Activated naive CD4-positive, alpha-beta T cell treated with anti-CD3 and anti-CD28 coated beads for 36 hours (primary cell): Measurements from ENCODE around the gene ERC1. TPM values are rescaled to one million over a fixed set of nuclear protein-coding genes. Genes with fewer than 3 reads are reported as not detected.

Experiments used
- CTCF ChIA-PET: fragments of 350-600 bp; sonication (Branson Sonifier 250); formaldehyde crosslinking; loops from one replicate; lab custom pipeline; 2021; ENCODE audit warnings: antibody characterized with exemption; lab: Charles Lee
- DNase-seq: peaks from one replicate; pipeline ENCODE4 v3.0.0-alpha.2; 2020
- H3K27ac Mint-ChIP-seq: one replicate; pipeline ENCODE4 v1.8.0; 2021; ENCODE audit warnings: mild to moderate bottlenecking, mixed read lengths
- H3K27me3 Mint-ChIP-seq: one replicate; pipeline ENCODE4 v1.8.0; 2021; ENCODE audit warnings: low read depth, mixed read lengths
- H3K36me3 Mint-ChIP-seq: one replicate; pipeline ENCODE4 v1.8.0; 2021; ENCODE audit warnings: low read depth, mixed read lengths
- H3K4me1 Mint-ChIP-seq: one replicate; pipeline ENCODE4 v1.8.0; 2021; ENCODE audit warnings: low read depth, mixed read lengths
- H3K4me3 Mint-ChIP-seq: one replicate; pipeline ENCODE4 v1.8.0; 2021; ENCODE audit warnings: mild to moderate bottlenecking, moderate library complexity, mixed read lengths
- H3K9me3 Mint-ChIP-seq: one replicate; pipeline ENCODE4 v1.8.0; 2021; ENCODE audit warnings: mixed read lengths
- intact Hi-C: fragments of 100-400 bp; cut with micrococcal nuclease; formaldehyde crosslinking; loops from one replicate; pipeline ENCODE4 v1.15.1; 2023
- total RNA-seq, 2 experiments: library from RNA; stranded (reverse); gene quantifications; one replicate each; pipeline ENCODE4 v1.2.3, GENCODE V29; 2021

Gene ERC1
- total RNA-seq, 2 experiments from 2014 or later = 17.4 to 20.7 TPM

GRCh38 chr12:1531654-1532374 is 540.8 kb downstream of the ERC1 start:
- Mint-ChIP-seq H3K9me3 (no peaks in the 10 kb centered on the region), H3K27ac (no peak overlapping the region), H3K36me3 (no peaks in the 10 kb centered on the region), H3K4me3 (peak overlapping the region; percentile 59), H3K4me1 (peaks cover 33% of the 10 kb centered on the region), H3K27me3 (peaks cover 62% of the 10 kb centered on the region)
- DNase-seq = no peak
- CTCF ChIA-PET = interaction anchor here (0.6 to 1.6 kb wide), 2 partner anchors 52 kb away, joined by 3 to 6 read pairs; no protein-coding TSS in a partner anchor
- intact Hi-C loops = loop anchor here (2.0 to 5.0 kb wide), 2 partner anchors 75 to 415 kb away; no protein-coding TSS in a partner anchor

GRCh38 chr12:1532375-1533165 is 541.5 kb downstream of the ERC1 start:
- Mint-ChIP-seq H3K27me3 (peaks cover 65% of the 10 kb centered on the region), H3K4me1 (peaks cover 33% of the 10 kb centered on the region), H3K9me3 (no peaks in the 10 kb centered on the region), H3K27ac (no peak overlapping the region), H3K36me3 (no peaks in the 10 kb centered on the region), H3K4me3 (peak overlapping the region; percentile 63)
- intact Hi-C loops = loop anchor here (2.0 to 5.0 kb wide), 2 partner anchors 74 to 415 kb away; no protein-coding TSS in a partner anchor
- CTCF ChIA-PET = interaction anchor here (0.8 to 1.8 kb wide), 4 partner anchors 12 to 415 kb away, joined by 3 to 6 read pairs (median 4); no protein-coding TSS in a partner anchor
- no peak for DNase-seq

- Mint-ChIP-seq H3K27me3 (peaks cover 63% of the 10 kb centered on the region), H3K36me3 (no peaks in the 10 kb centered on the region), H3K4me3 (peak overlapping the region; percentile 63), H3K27ac (no peak overlapping the region), H3K9me3 (no peaks in the 10 kb centered on the region), H3K4me1 (peaks cover 33% of the 10 kb centered on the region)
- CTCF ChIA-PET = interaction anchor here (0.8 to 1.8 kb wide), 4 partner anchors 11 to 415 kb away, joined by 3 to 6 read pairs (median 4); no protein-coding TSS in a partner anchor
- intact Hi-C loops = loop anchor here (2.0 to 5.0 kb wide), 2 partner anchors 74 to 416 kb away; no protein-coding TSS in a partner anchor
- peak; percentile 22 for DNase-seq
These were observed 542.2 kb downstream of the ERC1 start for GRCh38 chr12:1533205-1533601.

GRCh38 chr12:1533602-1534304 is 542.7 kb downstream of the ERC1 start:
- Mint-ChIP-seq H3K27ac (no peak overlapping the region), H3K36me3 (no peaks in the 10 kb centered on the region)
- intact Hi-C loops = loop anchor here (2.0 to 5.0 kb wide), 2 partner anchors 73 to 416 kb away; no protein-coding TSS in a partner anchor

GRCh38 chr12:1534748-1535147 is 543.7 kb downstream of the ERC1 start:
- no peak for DNase-seq
- peaks cover 30% of the 10 kb centered on the region for H3K4me1 Mint-ChIP-seq
- CTCF ChIA-PET = interaction anchor here (0.6 to 1.9 kb wide), 6 partner anchors 17 to 409 kb away, joined by 3 to 7 read pairs (median 4); no protein-coding TSS in a partner anchor
- peaks cover 59% of the 10 kb centered on the region for H3K27me3 Mint-ChIP-seq
- intact Hi-C loops = loop anchor here (5.0 kb wide), 1 partner anchor 417 kb away; no protein-coding TSS in a partner anchor
- H3K9me3 Mint-ChIP-seq = no peaks in the 10 kb centered on the region
- H3K4me3 Mint-ChIP-seq = no peak overlapping the region
- H3K27ac Mint-ChIP-seq = no peak overlapping the region
- H3K36me3 Mint-ChIP-seq = no peaks in the 10 kb centered on the region

More at GRCh38 chr12:1533602-1534304, 542.7 kb downstream of the ERC1 start:
- Mint-ChIP-seq H3K4me1 (peaks cover 33% of the 10 kb centered on the region), H3K4me3 (peak overlapping the region; percentile 63), H3K9me3 (no peaks in the 10 kb centered on the region), H3K27me3 (peaks cover 61% of the 10 kb centered on the region)
- DNase-seq = peak; percentile 60
- CTCF ChIA-PET = interaction anchor here (0.7 to 1.9 kb wide), 5 partner anchors 16 to 416 kb away, joined by 3 to 7 read pairs (median 4); no protein-coding TSS in a partner anchor

GRCh38 chr12:1536817-1537216 is 545.8 kb downstream of the ERC1 start:
- Mint-ChIP-seq H3K4me1 (peaks cover 25% of the 10 kb centered on the region), H3K27me3 (peaks cover 67% of the 10 kb centered on the region), H3K9me3 (no peaks in the 10 kb centered on the region), H3K27ac (no peak overlapping the region), H3K4me3 (no peak overlapping the region), H3K36me3 (no peaks in the 10 kb centered on the region)
- DNase-seq = no peak
- intact Hi-C loops = no loop called here
- CTCF ChIA-PET = no interaction called here

- Mint-ChIP-seq H3K9me3 (no peaks in the 10 kb centered on the region), H3K27me3 (peaks cover 53% of the 10 kb centered on the region), H3K36me3 (no peaks in the 10 kb centered on the region), H3K4me1 (peaks cover 3% of the 10 kb centered on the region), H3K27ac (no peak overlapping the region), H3K4me3 (no peak overlapping the region)
- CTCF ChIA-PET = no interaction called here
- intact Hi-C loops = no loop called here
- no peak for DNase-seq
These were observed 548.1 kb downstream of the ERC1 start for GRCh38 chr12:1539135-1539534.

- no peak overlapping the region for H3K4me3 Mint-ChIP-seq
- no peaks in the 10 kb centered on the region for H3K9me3 Mint-ChIP-seq
- H3K27ac Mint-ChIP-seq = no peak overlapping the region
- intact Hi-C loops = no loop called here
- CTCF ChIA-PET = interaction anchor here (0.6 kb wide), 1 partner anchor 313 kb away, joined by 3 read pairs; no protein-coding TSS in a partner anchor
- H3K36me3 Mint-ChIP-seq = no peaks in the 10 kb centered on the region
- no peak for DNase-seq
- no peaks in the 10 kb centered on the region for H3K4me1 Mint-ChIP-seq
- peaks cover 53% of the 10 kb centered on the region for H3K27me3 Mint-ChIP-seq
These were observed 549.7 kb downstream of the ERC1 start for GRCh38 chr12:1540690-1541089.

- Mint-ChIP-seq H3K4me1 (no peaks in the 10 kb centered on the region), H3K27ac (no peak overlapping the region), H3K9me3 (no peaks in the 10 kb centered on the region), H3K36me3 (no peaks in the 10 kb centered on the region), H3K4me3 (no peak overlapping the region), H3K27me3 (peaks cover 41% of the 10 kb centered on the region)
- intact Hi-C loops = no loop called here
- CTCF ChIA-PET = interaction anchor here (1.6 kb wide), 1 partner anchor 35 kb away, joined by 4 read pairs; no protein-coding TSS in a partner anchor
- no peak for DNase-seq
These were observed 551.6 kb downstream of the ERC1 start for GRCh38 chr12:1542599-1542998.

- CTCF ChIA-PET = interaction anchor here (0.6 to 2.1 kb wide), 6 partner anchors 12 to 427 kb away, joined by 3 to 7 read pairs (median 3); no protein-coding TSS in a partner anchor
- DNase-seq = no peak
- Mint-ChIP-seq H3K27ac (no peak overlapping the region), H3K4me1 (no peaks in the 10 kb centered on the region), H3K9me3 (no peaks in the 10 kb centered on the region), H3K36me3 (no peaks in the 10 kb centered on the region), H3K27me3 (peaks cover 25% of the 10 kb centered on the region), H3K4me3 (no peak overlapping the region)
- intact Hi-C loops = no loop called here
These were observed 554.1 kb downstream of the ERC1 start for GRCh38 chr12:1544996-1545700.
